Mesenchymal stem cell (in vitro differentiated cells and primary cell): Measurements from ENCODE around the gene ATP8B3.
A peak's percentile ranks its signal among the peaks of the same experiment; 100 is the strongest.

Experiments
- DNase-seq: peaks from one replicate; pipeline ENCODE4 v3.0.0-alpha.2; 2013
- H2AFZ ChIP-seq: one replicate; pipeline ENCODE4 v1.6.1; 2013; ENCODE audit warnings: low read depth, mild to moderate bottlenecking, control low read depth, inconsistent platforms, low read length, moderate library complexity
- H2AK5ac ChIP-seq: 2 replicates; pipeline ENCODE4 v1.6.1; 2013; ENCODE audit warnings: low read length, moderate library complexity, mild to moderate bottlenecking, inconsistent platforms; ENCODE audit not compliant: severe bottlenecking
- H2BK120ac ChIP-seq: one replicate; pipeline ENCODE4 v1.6.1; 2013; ENCODE audit warnings: low read depth, mild to moderate bottlenecking, inconsistent platforms, low read length, moderate library complexity
- H2BK12ac ChIP-seq, 2 experiments: one replicate each; pipeline ENCODE4 v1.6.1; 2013; ENCODE audit warnings: inconsistent platforms in 2 of 2, low read length in 2 of 2, mild to moderate bottlenecking in 2 of 2, moderate library complexity in 2 of 2, control low read depth in 1 of 2
- H2BK15ac ChIP-seq: one replicate; pipeline ENCODE4 v1.6.1; 2013; ENCODE audit warnings: mild to moderate bottlenecking, low read depth, inconsistent platforms; ENCODE audit not compliant: poor library complexity, severe bottlenecking
- H2BK5ac ChIP-seq: 2 replicates; pipeline ENCODE4 v1.6.1; 2013; ENCODE audit warnings: low read depth, mild to moderate bottlenecking, low read length, control low read depth, inconsistent platforms; ENCODE audit not compliant: poor library complexity, severe bottlenecking
- H3K14ac ChIP-seq, 2 experiments: one replicate each; pipeline ENCODE4 v1.6.1; 2013; ENCODE audit warnings: inconsistent platforms in 2 of 2, low read length in 2 of 2, control low read depth in 1 of 2, mild to moderate bottlenecking in 1 of 2, moderate library complexity in 1 of 2
- H3K18ac ChIP-seq, 2 experiments: one replicate each; pipeline ENCODE4 v1.6.1; 2013; ENCODE audit warnings: inconsistent platforms in 2 of 2, low read length in 2 of 2, control low read depth in 1 of 2, low read depth in 1 of 2, mild to moderate bottlenecking in 1 of 2
- H3K23ac ChIP-seq, 2 experiments: one replicate each; pipeline ENCODE4 v1.6.1; 2013; ENCODE audit warnings: inconsistent platforms in 2 of 2, low read length in 2 of 2, mild to moderate bottlenecking in 2 of 2, moderate library complexity in 2 of 2, control low read depth in 1 of 2
- H3K27ac ChIP-seq: 2 replicates; pipeline ENCODE4 v1.5.1; 2013; ENCODE audit warnings: mild to moderate bottlenecking, moderate library complexity, low read length, control low read depth, inconsistent platforms; ENCODE audit not compliant: poor library complexity, severe bottlenecking
- H3K27me3 ChIP-seq, 2 experiments: 2 replicates each; pipeline versions ENCODE4 v1.6.1 to v1.7.0; 2013; ENCODE audit warnings: low read length in 2 of 2, mild to moderate bottlenecking in 2 of 2, moderate library complexity in 2 of 2, control low read depth in 1 of 2, inconsistent platforms in 1 of 2; ENCODE audit not compliant: control insufficient read depth in 1 of 2, insufficient read depth in 1 of 2
- H3K36me3 ChIP-seq, 2 experiments: 2 replicates each; pipeline versions ENCODE4 v1.6.1 to v1.7.0; 2013; ENCODE audit warnings: low read length in 2 of 2, control low read depth in 1 of 2, inconsistent platforms in 1 of 2, low read depth in 1 of 2, mild to moderate bottlenecking in 1 of 2; ENCODE audit not compliant: insufficient read depth in 2 of 2, control insufficient read depth in 1 of 2
- H3K4ac ChIP-seq, 2 experiments: one replicate each; pipeline ENCODE4 v1.6.1; 2013; ENCODE audit warnings: inconsistent platforms in 2 of 2, low read length in 2 of 2, mild to moderate bottlenecking in 2 of 2, moderate library complexity in 2 of 2, control low read depth in 1 of 2, low read depth in 1 of 2
- H3K4me1 ChIP-seq: 2 replicates; pipeline ENCODE4 v1.6.1; 2013; ENCODE audit warnings: low read depth, low read length, control low read depth; ENCODE audit not compliant: control insufficient read depth, insufficient read depth
- H3K4me2 ChIP-seq: 2 replicates; pipeline ENCODE4 v1.6.1; 2013; ENCODE audit warnings: low read length, mild to moderate bottlenecking, inconsistent platforms; ENCODE audit not compliant: poor library complexity, severe bottlenecking
- H3K4me3 ChIP-seq, 2 experiments: 2 replicates each; pipeline versions ENCODE4 v1.5.1 to v1.7.0; 2013; ENCODE audit warnings: low read length in 2 of 2, mild to moderate bottlenecking in 2 of 2, control low read depth in 1 of 2, low read depth in 1 of 2; ENCODE audit not compliant: insufficient read depth in 1 of 2
- H3K79me1 ChIP-seq: replicated peaks from 2 replicates; pipeline ENCODE4 v1.6.1; 2013; ENCODE audit warnings: mild to moderate bottlenecking, control low read depth, low read length, inconsistent platforms; ENCODE audit not compliant: poor library complexity, severe bottlenecking
- H3K9ac ChIP-seq: 2 replicates; pipeline ENCODE4 v1.7.0; 2013; ENCODE audit warnings: mild to moderate bottlenecking, low read length, moderate library complexity
- H3K9me3 ChIP-seq: 2 replicates; pipeline ENCODE4 v1.7.0; 2013; ENCODE audit warnings: mild to moderate bottlenecking, low read length; ENCODE audit not compliant: control insufficient read depth
- H4K8ac ChIP-seq: one replicate; pipeline ENCODE4 v1.6.1; 2013; ENCODE audit warnings: inconsistent platforms, mild to moderate bottlenecking, low read length, moderate library complexity
- H4K91ac ChIP-seq: one replicate; pipeline ENCODE4 v1.6.1; 2013; ENCODE audit warnings: mild to moderate bottlenecking, low read length, inconsistent platforms
- WGBS: methylation state at CpG from one replicate; pipeline ENCODE4 v1.1.7; 2013; ENCODE audit warnings: mixed read lengths; 5-methylcytosine and 5-hydroxymethylcytosine counted together

ATP8B3 gene

DNA sequence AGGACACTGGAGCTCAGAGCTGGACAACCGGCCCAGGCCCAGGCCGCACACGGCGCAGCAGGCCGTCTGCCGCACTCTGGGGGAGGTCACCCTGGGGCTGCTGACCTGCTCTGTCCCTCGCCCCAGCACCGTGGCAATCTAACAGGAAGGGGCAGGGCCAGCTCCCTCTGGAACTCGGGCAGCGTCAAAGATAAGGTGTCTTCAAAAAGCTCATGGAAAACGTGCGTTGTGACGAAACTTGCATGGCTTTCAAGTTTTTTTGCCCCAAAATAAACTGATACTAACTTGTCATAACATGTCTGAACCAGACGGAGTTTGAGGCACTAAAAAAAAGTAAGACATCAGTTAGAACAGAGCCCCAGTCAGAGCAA is 12.2 kb upstream of the ATP8B3 start:
- peak overlapping the region; percentile 56 for H4K8ac ChIP-seq
- no peak overlapping the region for H3K9ac ChIP-seq
- no peak for DNase-seq
- H3K18ac ChIP-seq: no peak overlapping the region
- H3K4me2 ChIP-seq: no peak overlapping the region
- H2AK5ac ChIP-seq: no peak overlapping the region
- H3K4ac ChIP-seq: no peak overlapping the region
- no peaks in the 10 kb centered on the region for H3K27me3 ChIP-seq
- peaks cover 63% of the 10 kb centered on the region for H3K79me1 ChIP-seq
- 74% methylated on average over 14 of the region's 14 CpGs for WGBS
- H3K14ac ChIP-seq: no peak overlapping the region
- peaks cover 48 to 81% of the 10 kb centered on the region in 2 experiments for H3K36me3 ChIP-seq
- H3K23ac ChIP-seq: no peak overlapping the region
- no peak overlapping the region for H3K27ac ChIP-seq
- no peak overlapping the region for H2BK15ac ChIP-seq
- H2BK12ac ChIP-seq: no peak overlapping the region
- H2BK120ac ChIP-seq: no peak overlapping the region
- no peak overlapping the region for H3K4me3 ChIP-seq
- H3K9me3 ChIP-seq: no peaks in the 10 kb centered on the region
- H4K91ac ChIP-seq: peak overlapping the region; percentile 58
- no peak overlapping the region for H2AFZ ChIP-seq
- H3K4me1 ChIP-seq: peaks cover 34% of the 10 kb centered on the region
- H2BK5ac ChIP-seq: no peak overlapping the region

DNA sequence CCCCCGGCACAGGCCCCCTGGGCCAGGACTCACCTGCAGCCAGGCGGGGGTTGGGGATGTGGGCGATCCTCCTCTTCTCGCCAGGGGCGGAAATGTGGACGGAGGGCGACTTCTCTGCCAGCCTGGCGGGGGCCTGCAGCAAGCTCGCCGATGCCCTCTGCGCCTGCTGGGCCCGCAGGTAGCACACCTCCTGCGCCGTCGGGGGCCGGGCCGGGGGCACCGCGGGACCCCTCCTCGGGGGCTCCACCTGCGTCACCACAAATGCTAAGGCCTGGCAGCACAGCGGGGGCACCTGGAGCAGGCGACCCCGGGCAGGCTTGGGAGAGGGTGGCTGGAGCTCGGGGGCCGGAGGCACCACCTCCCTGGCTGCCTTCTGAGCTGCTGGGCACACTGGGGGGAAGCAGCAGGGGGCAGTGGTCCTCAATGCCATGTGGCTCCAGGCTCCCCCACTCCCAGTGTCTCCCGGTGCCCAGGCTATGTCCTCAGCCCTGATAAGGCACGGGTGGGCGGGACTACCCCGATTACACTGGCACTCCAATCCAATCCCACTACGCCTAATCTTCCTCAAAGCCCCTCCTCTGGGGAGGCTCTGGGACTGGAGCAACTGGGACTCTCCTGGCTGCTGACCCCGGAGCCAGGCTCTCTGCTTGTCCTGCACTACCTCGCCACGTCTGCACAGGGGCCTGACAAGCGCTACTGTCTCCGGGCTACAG is 11.6 kb upstream of the ATP8B3 start:
- Histone ChIP-seq H4K91ac (peak overlapping the region; percentile 58), H3K9me3 (no peaks in the 10 kb centered on the region), H3K27ac (no peak overlapping the region), H3K4me1 (peaks cover 34% of the 10 kb centered on the region), H2BK5ac (no peak overlapping the region), H2AFZ (no peak overlapping the region), H3K23ac (no peak overlapping the region), H2BK120ac (no peak overlapping the region), H3K79me1 (peaks cover 64% of the 10 kb centered on the region), H3K9ac (no peak overlapping the region), H3K18ac (no peak overlapping the region), H3K36me3 (peaks cover 50 to 83% of the 10 kb centered on the region in 2 experiments), H3K14ac (no peak overlapping the region), H2BK15ac (no peak overlapping the region), H4K8ac (peak overlapping the region; percentile 56), H2BK12ac (no peak overlapping the region), H2AK5ac (peak overlapping the region; percentile 13), H3K4me2 (no peak overlapping the region), H3K4me3 (no peak overlapping the region), H3K4ac (no peak overlapping the region), H3K27me3 (no peaks in the 10 kb centered on the region)
- no peak for DNase-seq
- WGBS: 93% methylated on average over 36 of the region's 36 CpGs

DNA sequence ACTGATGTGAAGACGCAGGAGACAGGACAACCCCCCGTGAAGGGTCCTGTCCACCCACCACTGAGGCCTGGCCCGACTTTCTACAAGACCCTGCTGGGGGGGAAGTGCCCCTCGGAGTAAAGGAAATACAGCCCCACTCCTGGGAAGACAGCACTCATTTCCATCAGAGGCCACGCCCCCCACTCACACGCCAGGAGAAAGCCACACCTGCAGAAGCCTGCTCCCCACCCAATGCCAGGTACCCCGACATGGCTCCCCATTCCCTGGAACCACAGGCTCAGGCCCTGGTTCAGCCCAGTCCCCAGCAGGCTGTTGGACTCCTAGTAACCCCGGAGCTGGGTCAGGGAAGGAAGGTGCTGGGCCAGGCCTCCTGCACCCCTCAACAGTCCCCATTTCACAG is 10.9 kb upstream of the ATP8B3 start:
- Histone ChIP-seq H3K4me1 (peaks cover 31% of the 10 kb centered on the region), H3K18ac (no peak overlapping the region), H3K27ac (no peak overlapping the region), H4K91ac (no peak overlapping the region), H3K4me3 (peak overlapping the region in 1 of 2 experiments; percentile 3), H4K8ac (no peak overlapping the region), H2BK120ac (no peak overlapping the region), H3K4ac (no peak overlapping the region), H3K27me3 (no peaks in the 10 kb centered on the region), H3K36me3 (peaks cover 56 to 83% of the 10 kb centered on the region in 2 experiments), H3K14ac (no peak overlapping the region), H2BK12ac (no peak overlapping the region), H3K9me3 (no peaks in the 10 kb centered on the region), H3K9ac (no peak overlapping the region), H3K4me2 (no peak overlapping the region), H2BK15ac (no peak overlapping the region), H2AFZ (no peak overlapping the region), H2AK5ac (no peak overlapping the region), H2BK5ac (no peak overlapping the region), H3K23ac (no peak overlapping the region), H3K79me1 (peaks cover 63% of the 10 kb centered on the region)
- no peak for DNase-seq
- 96% methylated on average over 8 of the region's 8 CpGs for WGBS

DNA sequence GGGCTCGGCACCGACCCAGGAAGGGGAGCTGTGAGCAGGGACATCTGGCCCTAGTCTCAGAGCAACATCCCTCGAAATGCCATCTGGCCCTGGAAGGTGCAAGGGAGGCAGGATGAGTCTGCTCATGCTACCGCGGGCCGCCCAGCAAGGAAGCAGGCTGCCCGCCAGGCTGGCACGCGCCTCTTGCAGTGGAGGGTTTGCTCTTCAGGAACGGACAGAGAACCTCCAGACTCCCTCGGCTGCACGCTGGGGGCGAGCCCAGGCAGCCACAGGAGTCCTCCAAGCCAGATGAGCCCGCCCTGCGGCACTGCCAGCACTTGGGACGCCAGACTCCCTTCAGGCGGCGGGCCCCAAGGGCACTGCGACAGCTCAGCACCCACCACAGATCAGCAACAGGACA is 10.1 kb upstream of the ATP8B3 start:
- Histone ChIP-seq H2AK5ac (no peak overlapping the region), H3K4me2 (no peak overlapping the region), H2BK12ac (no peak overlapping the region), H3K4me3 (no peak overlapping the region), H3K79me1 (peaks cover 63% of the 10 kb centered on the region), H4K8ac (peak overlapping the region; percentile 9), H2BK5ac (no peak overlapping the region), H3K4ac (no peak overlapping the region), H2BK15ac (no peak overlapping the region), H3K9me3 (no peaks in the 10 kb centered on the region), H3K27me3 (no peaks in the 10 kb centered on the region), H3K14ac (no peak overlapping the region), H2BK120ac (no peak overlapping the region), H3K36me3 (peaks cover 60 to 83% of the 10 kb centered on the region in 2 experiments), H3K9ac (no peak overlapping the region), H3K27ac (no peak overlapping the region), H3K18ac (no peak overlapping the region), H3K4me1 (peaks cover 24% of the 10 kb centered on the region), H2AFZ (no peak overlapping the region), H4K91ac (peak overlapping the region; percentile 43), H3K23ac (no peak overlapping the region)
- no peak for DNase-seq
- WGBS: 98% methylated on average over 19 of the region's 19 CpGs
